HTERT RPE-1 (cell line): ENCODE measurements around the gene HTR3C.
"Not testable (repeated sequence)": the region's sequence is repeated elsewhere in the genome, so short reads cannot be mapped to it uniquely, and the experiment has no call there.

Source experiments
- in situ Hi-C: fragments of 300-500 bp; cut with MboI; formaldehyde crosslinking; loops from 4 replicates; pipeline ENCODE4 v1.14.3; 2020; ENCODE audit warnings: low sequenced_read_pairs

Gene HTR3C

GRCh38 chr3:184052767-184053166 is at the start of gene HTR3C:
TSS of gene HTR3C (plus strand) at chr3:184053047. CDS start at chr3:184053081, 34 bp downstream.
- in situ Hi-C loops, result no loop called here

- in situ Hi-C loops, result no loop called here
Observed at GRCh38 chr3:184003187-184003967, 49.5 kb upstream of the HTR3C start.

- in situ Hi-C loops, result no loop called here
Observed at GRCh38 chr3:184004476-184004875, 48.4 kb upstream of the HTR3C start.

GRCh38 chr3:184005941-184006507 is 46.8 kb upstream of the HTR3C start:
- in situ Hi-C loops, result no loop called here

GRCh38 chr3:184007143-184007813 is 45.6 kb upstream of the HTR3C start:
- in situ Hi-C loops, result not testable (repeated sequence)

- in situ Hi-C loops, result no loop called here
Observed at GRCh38 chr3:184008161-184008560, 44.7 kb upstream of the HTR3C start.

GRCh38 chr3:184011230-184011876 is 41.5 kb upstream of the HTR3C start:
- in situ Hi-C loops, result no loop called here

GRCh38 chr3:184011937-184012889 is 40.6 kb upstream of the HTR3C start:
- in situ Hi-C loops, result no loop called here

- in situ Hi-C loops, result no loop called here
Observed at GRCh38 chr3:184015381-184016019, 37.3 kb upstream of the HTR3C start.

GRCh38 chr3:184016169-184016570 is 36.7 kb upstream of the HTR3C start:
- in situ Hi-C loops, result no loop called here

- in situ Hi-C loops, result no loop called here
Observed at GRCh38 chr3:184016811-184017671, 35.8 kb upstream of the HTR3C start.

GRCh38 chr3:184017672-184018423 is 35.0 kb upstream of the HTR3C start, which contains the start of gene ABCC5:
TSS of gene ABCC5 (minus strand) at chr3:184017884. CDS start at chr3:184014392, 3,492 bp downstream.
- in situ Hi-C loops, result no loop called here

GRCh38 chr3:184018424-184018973 is 34.3 kb upstream of the HTR3C start:
- in situ Hi-C loops, result no loop called here

- in situ Hi-C loops, result no loop called here
Observed at GRCh38 chr3:184022323-184022722, 30.5 kb upstream of the HTR3C start.

GRCh38 chr3:184025256-184025655 is 27.6 kb upstream of the HTR3C start:
- in situ Hi-C loops, result not testable (repeated sequence)

GRCh38 chr3:184028275-184028890 is 24.5 kb upstream of the HTR3C start:
- in situ Hi-C loops, result not testable (repeated sequence)

GRCh38 chr3:184029443-184029842 is 23.4 kb upstream of the HTR3C start:
- in situ Hi-C loops, result no loop called here
